Globus pallidus (tissue), 1 donor: ENCODE data around the gene CSRNP3.
A peak's percentile ranks its signal among the peaks of the same experiment; 100 is the strongest.

Experiments used
- DNase-seq: peaks from one replicate; pipeline ENCODE4 v3.0.0-alpha.2; 2015; ENCODE audit warnings: low spot score

Gene CSRNP3

DNA sequence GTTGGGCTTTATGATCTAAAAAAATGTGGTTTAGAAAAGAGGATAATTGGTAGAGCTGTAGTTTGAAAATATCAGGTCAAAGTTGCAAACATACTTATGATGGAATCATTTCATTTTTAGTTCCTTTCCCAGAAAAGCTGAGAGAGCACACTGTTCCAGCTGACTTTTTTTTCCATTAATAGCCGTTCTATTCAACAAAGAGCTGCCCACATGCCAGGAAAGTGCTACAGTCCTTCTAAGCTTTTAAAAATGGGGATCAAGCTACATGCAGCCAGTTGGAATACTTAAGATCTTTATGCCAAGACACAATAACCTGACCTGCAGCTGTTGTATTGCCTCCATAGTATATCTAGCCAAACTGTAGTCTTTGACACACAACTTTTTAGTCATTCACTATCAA lies 213.0 kb downstream of the CSRNP3 start:
- DNase-seq, result no peak

DNA sequence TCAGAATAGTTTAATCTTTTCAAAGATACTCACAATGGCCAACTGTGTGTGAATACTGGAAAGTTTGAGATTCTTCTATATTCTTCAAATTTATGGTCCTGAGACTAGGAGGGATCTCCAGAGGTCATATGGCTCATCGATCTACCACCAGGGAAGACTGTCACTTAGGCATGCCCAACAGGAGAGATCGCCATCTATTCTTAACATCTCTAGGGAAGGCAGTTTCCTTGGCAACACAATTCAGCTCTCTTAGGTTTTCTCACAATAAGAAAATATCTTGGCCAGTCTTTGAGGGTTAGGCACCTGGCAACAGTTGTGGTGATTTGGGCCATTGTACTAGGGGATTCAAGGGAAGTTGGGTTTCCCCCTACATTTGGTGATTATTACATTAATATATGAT lies 217.3 kb downstream of the CSRNP3 start:
- no peak for DNase-seq

- no peak for DNase-seq
Measured at GRCh38 chr2:165687426-165688002, 218.0 kb downstream of the CSRNP3 start.

GRCh38 chr2:165691615-165692014 lies 222.1 kb downstream of the CSRNP3 start:
- no peak for DNase-seq

DNA sequence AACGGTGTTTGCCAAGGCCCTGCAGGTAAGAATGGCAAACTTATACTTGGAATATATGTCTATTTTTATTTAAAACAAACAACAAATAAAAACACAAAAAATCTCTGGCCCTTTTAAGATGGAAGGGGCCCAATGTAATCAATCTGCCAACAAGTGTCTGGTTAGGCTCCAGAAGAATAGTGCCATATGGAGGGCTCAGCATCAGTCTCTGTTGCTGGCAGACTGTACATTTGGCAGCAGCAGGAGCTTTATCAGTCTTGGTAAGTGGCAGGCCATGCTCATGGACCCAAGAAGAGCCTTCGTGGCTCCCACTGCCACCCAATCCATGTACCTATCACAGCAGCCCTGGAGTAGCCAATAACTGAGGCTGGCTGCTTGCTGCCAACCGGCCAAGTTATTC lies 223.4 kb downstream of the CSRNP3 start:
- no peak for DNase-seq

GRCh38 chr2:165693838-165694237 lies 224.3 kb downstream of the CSRNP3 start:
- no peak for DNase-seq

GRCh38 chr2:165697748-165698443 lies 228.4 kb downstream of the CSRNP3 start:
- no peak for DNase-seq

GRCh38 chr2:165698444-165698884 lies 229.0 kb downstream of the CSRNP3 start:
- peak; percentile 55 for DNase-seq

DNA sequence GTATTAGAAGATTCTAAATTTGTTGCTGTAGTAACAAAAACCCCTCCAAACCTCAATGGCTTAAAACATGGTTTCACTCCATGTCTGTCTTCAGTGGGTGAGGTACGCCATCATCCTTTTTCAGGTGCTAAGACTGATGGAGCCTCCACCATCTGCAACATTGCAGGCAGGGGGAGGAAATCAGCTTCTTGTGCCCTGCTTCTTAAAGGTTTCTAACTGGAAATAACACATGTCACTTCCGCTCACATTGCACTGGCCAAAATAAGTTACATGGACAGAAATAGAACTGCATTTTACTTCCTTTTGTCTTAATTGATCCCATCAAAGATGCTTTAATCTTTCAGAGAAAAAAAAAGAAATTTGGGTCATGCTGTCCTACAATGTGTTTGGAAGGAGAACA lies 230.4 kb downstream of the CSRNP3 start:
- no peak for DNase-seq

DNA sequence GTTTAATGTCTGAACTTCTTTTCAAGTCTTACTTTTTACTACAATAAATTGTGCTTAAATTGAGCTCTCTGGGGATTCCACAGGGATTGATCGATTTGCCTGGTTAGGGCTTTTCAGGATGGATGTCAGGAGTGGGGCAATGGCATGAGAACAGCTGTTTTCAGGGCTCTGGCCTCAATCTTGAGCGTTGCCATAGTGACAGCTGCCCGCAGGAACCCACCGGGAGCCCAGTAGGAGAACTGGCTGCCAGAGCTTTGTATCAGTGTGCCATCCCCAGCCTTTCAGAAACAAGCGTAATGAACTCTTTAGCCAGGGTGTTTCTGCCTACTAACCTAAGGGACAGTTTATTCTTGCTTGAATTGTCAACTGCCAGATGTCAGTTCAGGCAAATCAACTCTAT lies 231.0 kb downstream of the CSRNP3 start:
- no peak for DNase-seq

- DNase-seq, result no peak
Measured at GRCh38 chr2:165701147-165701546, 231.6 kb downstream of the CSRNP3 start.

GRCh38 chr2:165706960-165707487 lies 237.5 kb downstream of the CSRNP3 start:
- DNase-seq, result no peak

- DNase-seq, result no peak
Measured at GRCh38 chr2:165716091-165716490, 246.6 kb downstream of the CSRNP3 start.

DNA sequence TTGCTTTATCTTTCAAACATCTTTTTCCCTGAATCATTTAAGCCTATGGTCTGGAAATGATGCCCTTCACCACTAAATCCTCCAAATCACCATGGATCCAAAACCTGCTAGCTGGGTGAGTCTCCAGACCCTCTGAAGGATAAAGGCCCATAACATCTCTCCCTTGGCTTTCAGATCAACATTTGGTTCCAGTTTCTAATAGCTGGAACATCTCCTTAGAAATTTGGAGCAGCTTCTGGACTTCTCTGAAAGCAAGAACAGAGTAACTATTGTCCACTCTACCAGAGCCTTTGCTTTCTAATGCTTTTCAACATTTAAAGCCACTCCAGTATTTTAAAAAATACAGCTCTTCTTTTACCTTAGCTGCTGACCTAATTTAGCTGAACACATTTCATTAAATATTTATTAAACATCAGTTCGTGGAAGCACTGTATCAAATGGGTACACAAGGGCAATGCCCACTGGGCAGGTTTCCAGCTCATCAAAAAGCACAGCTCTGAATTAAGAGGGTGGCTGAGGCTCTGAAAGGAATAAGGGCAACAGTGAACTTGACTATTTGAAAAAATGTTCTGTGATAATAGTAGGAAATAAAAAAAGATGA lies 249.2 kb downstream of the CSRNP3 start:
- peak; percentile 73 for DNase-seq

DNA sequence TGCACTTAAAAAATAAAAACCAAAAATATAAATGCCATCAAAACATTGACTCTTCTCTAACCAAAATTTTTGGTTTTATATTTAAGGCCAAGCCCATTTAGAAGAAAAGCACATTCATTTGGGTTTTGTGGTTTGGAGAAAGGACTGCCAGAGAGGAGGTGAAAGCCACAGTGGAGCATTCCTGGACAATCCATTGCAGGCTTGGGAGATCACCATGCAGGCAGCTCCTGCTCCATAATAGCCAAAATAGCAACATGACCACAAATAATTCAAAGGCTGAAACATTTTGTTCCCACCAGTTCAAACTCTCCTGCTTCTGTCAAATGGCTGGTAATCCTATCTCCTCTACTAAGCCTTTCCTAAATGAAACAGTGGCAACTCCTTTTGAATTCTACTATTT lies 251.0 kb downstream of the CSRNP3 start:
- no peak for DNase-seq

DNA sequence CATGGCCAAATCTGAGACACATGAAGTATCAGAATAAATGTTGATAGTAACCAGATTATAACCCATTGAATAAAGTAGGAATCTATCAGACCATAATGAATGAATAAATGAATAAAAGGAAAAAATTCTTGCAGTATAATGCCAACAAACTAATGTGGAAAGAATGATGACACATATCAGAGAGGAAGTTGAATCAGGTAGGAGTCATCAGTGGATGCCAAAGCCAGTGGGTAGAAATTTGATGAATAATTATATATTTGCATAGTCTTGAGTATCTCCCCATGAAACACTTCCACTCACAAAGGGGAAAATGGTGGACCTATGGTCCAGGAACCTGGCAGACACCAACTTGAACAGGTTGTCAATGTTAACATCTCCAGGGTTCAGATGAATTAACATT lies 255.9 kb downstream of the CSRNP3 start:
- DNase-seq, result no peak
